Endothelial cell of umbilical vein (primary cell): ENCODE results near the gene URGCP.

ENCODE experiments used
- CTCF ChIP-seq, 2 donors: IDR thresholded peaks; 1 replicate in 1 of 2; 2 replicates in 1 of 2; pipeline ENCODE4 v1.5.1; 2011; ENCODE audit warnings: low read length in 2 of 2, mild to moderate bottlenecking in 2 of 2, moderate library complexity in 2 of 2, control low read depth in 1 of 2, inconsistent platforms in 1 of 2, low read depth in 1 of 2; ENCODE audit not compliant: insufficient read depth in 1 of 2; ENCODE audit errors: extremely low read depth in 1 of 2
- GATA2 ChIP-seq: IDR thresholded peaks from 2 replicates; pipeline ENCODE4 v1.7.0; 2011; ENCODE audit warnings: low read depth, mild to moderate bottlenecking, moderate library complexity, mixed read lengths, low read length; ENCODE audit not compliant: insufficient read length, insufficient read depth
- MAX ChIP-seq: IDR thresholded peaks from 2 replicates; pipeline ENCODE4 v1.6.1; 2011; ENCODE audit not compliant: insufficient read depth, insufficient read length
- POLR2A ChIP-seq: IDR thresholded peaks from 2 replicates; pipeline ENCODE4 v1.6.1; 2012; ENCODE audit warnings: low read depth, mild to moderate bottlenecking, control low read depth, low read length

DNA sequence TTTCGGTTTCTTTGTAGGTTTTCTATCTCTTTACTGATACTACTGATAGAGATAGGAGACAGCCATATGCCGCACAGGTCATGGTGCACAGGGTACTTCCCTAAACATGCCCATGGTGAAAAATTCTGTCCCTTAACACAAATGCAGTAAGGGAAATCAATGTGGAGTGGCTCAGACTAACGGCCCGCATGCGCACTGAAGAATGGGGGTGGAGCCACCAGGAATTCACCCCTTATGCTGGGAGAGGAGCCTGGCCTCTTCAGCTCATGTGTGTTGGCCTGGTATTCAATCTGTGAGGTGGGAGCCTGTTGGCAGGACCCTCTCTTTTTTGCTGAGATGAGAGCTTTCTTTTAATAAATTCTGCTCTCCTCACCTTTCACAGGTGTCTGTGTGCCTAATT, 8.4 kb upstream of the URGCP start:
- TF ChIP-seq POLR2A, result no peak
- no peak for TF ChIP-seq CTCF (IDR thresholded peaks at IDR 0.05; ENCODE audit: extremely low read depth in 1 of 2, insufficient read depth in 1 of 2, low read depth in 1 of 2, low read length in 2 of 2)
- TF ChIP-seq MAX, result no peak
- TF ChIP-seq GATA2, result no peak
